ENCODE results near the gene CD48.

CD48 gene

GRCh38 chr1:160746836-160747500 lies 35.3 kb upstream of the CD48 start:
- DNase-seq (ENCODE audit: insufficient read length, low spot score): no peak
- no peak for FAIRE-seq
- TF ChIP-seq, protein P1, sequence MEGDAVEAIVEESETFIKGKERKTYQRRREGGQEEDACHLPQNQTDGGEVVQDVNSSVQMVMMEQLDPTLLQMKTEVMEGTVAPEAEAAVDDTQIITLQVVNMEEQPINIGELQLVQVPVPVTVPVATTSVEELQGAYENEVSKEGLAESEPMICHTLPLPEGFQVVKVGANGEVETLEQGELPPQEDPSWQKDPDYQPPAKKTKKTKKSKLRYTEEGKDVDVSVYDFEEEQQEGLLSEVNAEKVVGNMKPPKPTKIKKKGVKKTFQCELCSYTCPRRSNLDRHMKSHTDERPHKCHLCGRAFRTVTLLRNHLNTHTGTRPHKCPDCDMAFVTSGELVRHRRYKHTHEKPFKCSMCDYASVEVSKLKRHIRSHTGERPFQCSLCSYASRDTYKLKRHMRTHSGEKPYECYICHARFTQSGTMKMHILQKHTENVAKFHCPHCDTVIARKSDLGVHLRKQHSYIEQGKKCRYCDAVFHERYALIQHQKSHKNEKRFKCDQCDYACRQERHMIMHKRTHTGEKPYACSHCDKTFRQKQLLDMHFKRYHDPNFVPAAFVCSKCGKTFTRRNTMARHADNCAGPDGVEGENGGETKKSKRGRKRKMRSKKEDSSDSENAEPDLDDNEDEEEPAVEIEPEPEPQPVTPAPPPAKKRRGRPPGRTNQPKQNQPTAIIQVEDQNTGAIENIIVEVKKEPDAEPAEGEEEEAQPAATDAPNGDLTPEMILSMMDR (IDR thresholded peaks at IDR 0.05; ENCODE audit: insufficient read depth, missing control alignments): no peak

DNA sequence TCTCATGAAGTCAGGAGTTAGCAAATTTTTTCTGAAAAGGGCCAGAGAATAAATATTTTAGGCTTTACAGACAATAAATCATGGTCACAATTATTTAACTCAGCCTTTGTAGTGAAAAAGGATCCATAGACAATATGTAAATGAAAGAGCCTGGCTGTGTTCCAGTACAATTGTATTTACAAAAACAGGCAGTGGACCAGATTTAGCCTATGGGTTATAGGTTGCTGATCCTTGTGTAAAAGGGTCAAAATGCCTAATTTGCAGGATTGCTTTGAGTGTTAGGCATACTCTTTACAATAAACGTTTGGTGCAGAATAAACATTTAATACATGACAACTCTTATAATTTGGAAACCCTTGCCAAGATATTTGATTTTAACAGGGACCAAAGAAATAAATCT lies 33.9 kb upstream of the CD48 start:
- TF ChIP-seq, protein P1 (IDR thresholded peaks at IDR 0.05; ENCODE audit: insufficient read depth, missing control alignments): no peak
- no peak for FAIRE-seq

DNA sequence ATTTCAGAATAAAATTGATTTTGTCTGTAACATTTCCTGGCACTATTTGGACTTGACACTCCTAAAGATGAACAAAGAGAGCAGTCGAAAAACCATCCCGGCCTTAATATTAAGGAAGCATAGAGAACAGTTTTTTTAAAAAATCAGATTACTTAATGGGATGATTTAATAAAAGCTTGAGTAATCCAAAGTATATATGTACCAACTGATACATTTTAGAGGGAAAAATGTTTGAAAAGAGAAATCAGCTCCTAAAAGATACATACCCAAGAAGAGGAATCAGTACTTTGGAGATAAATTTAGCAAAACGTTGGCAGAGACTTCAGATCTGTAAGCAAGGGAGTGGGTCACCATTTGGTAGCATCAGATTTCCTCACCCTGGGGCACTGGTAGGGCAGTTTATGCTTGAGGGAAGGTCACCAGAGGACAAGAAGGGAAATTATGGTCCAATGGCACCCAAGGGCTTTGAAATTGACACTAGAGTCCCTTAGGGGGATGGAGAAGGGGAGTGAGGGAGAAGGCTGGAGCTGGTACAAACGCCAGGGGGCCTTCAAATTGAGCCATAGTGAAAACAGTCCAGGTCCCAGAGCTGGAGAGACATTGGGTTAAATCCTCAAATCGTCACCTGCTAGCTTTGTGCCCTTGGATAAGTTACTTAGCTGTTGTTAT lies 33.4 kb upstream of the CD48 start:
- TF ChIP-seq, protein P1 (IDR thresholded peaks at IDR 0.05; ENCODE audit: insufficient read depth, missing control alignments): no peak
- DNase-seq (ENCODE audit: insufficient read length, low spot score) (no peak), FAIRE-seq (no peak)

More for the DNA sequence above, 33.9 kb upstream of the CD48 start:
- DNase-seq (ENCODE audit: insufficient read length, low spot score): no peak

- DNase-seq (ENCODE audit: insufficient read length, low spot score) (no peak), FAIRE-seq (no peak)
- TF ChIP-seq, protein P1 (IDR thresholded peaks at IDR 0.05; ENCODE audit: insufficient read depth, missing control alignments): no peak
These were observed 32.7 kb upstream of the CD48 start for GRCh38 chr1:160744199-160744851.

GRCh38 chr1:160743266-160743665 lies 31.6 kb upstream of the CD48 start:
- TF ChIP-seq, protein P1 (IDR thresholded peaks at IDR 0.05; ENCODE audit: insufficient read depth, missing control alignments): no peak
- DNase-seq (ENCODE audit: insufficient read length, low spot score): no peak
- no peak for FAIRE-seq

GRCh38 chr1:160742428-160743127 lies 31.0 kb upstream of the CD48 start:
- no peak for FAIRE-seq
- no peak for DNase-seq (ENCODE audit: insufficient read length, low spot score)
- TF ChIP-seq, protein P1 (IDR thresholded peaks at IDR 0.05; ENCODE audit: insufficient read depth, missing control alignments): no peak
